DMS153 (cell line): ENCODE measurements around the gene DRGX.

Source experiments
- DNase-seq: peaks from one replicate; lab custom pipeline; 2025; lab: John Stamatoyannopoulos, UW

DRGX gene

DNA sequence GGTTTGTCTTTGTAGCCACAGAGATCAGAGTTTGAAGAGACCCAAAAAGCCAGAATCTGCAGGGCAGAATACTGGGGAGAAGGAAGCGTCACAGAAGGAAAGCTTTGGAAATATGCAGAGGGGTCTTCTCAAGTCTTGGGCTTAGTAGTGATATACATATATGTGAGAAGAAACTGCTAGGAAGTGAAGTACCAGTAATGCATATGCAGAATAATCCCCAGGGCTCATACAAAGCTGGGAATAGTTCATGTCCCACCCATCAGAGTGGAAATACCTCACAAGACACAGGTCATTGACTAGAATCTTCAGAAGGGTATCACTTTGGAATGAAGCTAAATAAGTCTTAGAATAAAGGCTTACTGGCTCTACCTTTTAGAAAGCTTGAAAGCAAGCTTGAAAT is 57.3 kb downstream of the DRGX start:
- no peak for DNase-seq

- DNase-seq, result no peak
Measured at GRCh38 chr10:49335364-49335972, 60.4 kb downstream of the DRGX start.

DNA sequence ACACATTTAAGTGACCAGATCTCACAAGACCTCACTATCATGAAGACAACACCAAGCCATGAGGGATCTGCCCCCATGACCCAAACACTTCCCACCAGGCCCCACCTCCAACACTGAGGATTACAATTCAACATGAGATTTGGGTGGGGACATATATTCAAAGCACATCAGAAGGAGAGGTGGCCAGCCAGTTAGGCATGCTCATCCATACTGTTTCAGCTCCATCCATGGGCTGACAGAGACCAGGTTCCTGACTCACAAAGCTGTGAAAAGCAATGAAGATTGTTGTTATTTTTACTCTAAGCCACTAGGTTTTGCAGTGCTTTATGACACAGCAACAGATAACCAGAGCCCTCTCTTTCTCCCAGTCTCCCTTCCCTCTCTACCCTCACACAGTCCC is 60.9 kb downstream of the DRGX start:
- DNase-seq, result no peak

GRCh38 chr10:49333192-49333591 is 62.7 kb downstream of the DRGX start:
- no peak for DNase-seq

DNA sequence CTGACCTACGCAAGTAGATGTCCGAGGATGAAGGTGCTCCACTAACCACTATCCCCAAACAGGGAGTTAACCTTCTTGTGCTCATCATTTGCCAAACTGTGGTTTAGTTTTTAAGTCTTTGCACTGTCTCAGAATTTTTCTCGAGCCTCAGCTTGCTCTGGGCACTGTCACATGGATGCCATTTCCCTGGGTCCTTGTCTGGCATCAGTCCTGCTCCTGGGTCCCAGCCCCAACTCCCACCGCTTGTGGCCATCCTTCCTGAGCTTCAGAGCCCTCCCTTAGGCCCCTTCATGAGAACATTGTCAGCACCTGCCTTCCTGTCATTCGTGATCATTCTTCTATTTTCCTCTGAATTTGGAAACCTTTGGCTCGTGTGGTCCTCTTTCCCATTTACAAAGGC is 63.1 kb downstream of the DRGX start:
- no peak for DNase-seq

DNA sequence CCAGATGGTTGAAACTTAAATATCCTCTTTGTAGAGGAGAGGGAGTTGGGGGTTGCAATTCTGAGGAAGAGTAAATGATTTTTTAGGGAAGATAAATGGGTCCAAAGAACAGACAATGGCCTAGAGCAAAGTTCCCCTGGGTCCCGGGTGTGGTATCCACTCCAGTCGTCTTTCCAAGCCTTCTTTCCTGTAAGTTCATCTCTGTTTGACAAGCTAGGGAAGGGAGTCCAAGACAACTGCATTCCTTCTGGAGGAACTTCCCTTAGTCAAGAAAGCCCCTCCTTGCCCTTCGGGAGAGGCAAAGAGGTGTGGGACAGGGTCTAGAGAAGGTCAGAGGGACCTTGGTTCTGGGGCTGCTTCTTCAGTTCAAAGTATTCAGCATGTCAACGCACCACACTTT is 63.6 kb downstream of the DRGX start:
- DNase-seq, result no peak

DNA sequence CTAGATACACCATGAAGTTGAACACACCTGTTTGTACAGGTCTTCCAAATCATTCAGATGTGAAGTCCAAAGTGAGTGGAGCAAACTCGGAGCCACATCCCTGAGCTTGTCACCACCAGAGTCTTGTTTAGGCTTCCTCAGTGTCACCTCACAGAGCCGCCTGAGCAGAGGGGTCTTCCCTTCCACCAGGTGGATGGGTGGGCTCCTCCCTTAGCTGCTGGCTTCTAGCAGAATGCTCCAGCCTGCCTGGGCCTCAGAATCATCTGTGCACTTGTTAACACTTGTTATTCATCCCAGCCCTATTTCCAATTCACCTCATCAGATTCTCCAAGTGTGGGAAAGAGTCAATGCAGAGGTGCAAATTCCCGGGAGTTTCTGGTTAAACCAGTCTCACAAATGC is 64.5 kb downstream of the DRGX start:
- no peak for DNase-seq

DNA sequence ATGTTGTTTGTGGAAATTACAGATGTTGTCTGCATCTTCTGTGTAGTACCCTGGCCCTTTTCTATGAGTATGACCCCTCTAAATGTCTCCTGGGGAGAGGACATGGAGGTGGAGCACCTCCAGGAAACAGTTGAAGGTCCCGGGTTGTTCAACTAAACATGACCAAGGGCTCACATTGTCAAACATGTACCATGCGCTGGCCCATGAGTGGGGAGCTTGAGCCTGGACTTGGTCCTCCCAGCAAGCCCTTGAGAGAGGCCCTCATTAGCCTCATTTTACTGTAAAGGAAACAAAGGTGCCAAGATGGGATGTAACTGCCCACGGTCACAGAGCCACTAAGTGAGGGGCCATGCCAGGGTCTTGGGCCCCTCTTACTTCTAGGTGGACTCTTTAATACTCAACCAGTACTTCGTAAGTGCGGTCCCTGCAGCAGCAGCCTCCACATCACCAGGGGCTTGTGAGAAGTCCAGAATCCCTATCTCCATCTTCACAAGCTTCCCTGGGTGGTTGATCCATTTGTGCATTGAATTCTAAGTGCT is 65.7 kb downstream of the DRGX start:
- DNase-seq, result no peak

GRCh38 chr10:49329146-49329505 is 66.8 kb downstream of the DRGX start:
- DNase-seq, result no peak

DNA sequence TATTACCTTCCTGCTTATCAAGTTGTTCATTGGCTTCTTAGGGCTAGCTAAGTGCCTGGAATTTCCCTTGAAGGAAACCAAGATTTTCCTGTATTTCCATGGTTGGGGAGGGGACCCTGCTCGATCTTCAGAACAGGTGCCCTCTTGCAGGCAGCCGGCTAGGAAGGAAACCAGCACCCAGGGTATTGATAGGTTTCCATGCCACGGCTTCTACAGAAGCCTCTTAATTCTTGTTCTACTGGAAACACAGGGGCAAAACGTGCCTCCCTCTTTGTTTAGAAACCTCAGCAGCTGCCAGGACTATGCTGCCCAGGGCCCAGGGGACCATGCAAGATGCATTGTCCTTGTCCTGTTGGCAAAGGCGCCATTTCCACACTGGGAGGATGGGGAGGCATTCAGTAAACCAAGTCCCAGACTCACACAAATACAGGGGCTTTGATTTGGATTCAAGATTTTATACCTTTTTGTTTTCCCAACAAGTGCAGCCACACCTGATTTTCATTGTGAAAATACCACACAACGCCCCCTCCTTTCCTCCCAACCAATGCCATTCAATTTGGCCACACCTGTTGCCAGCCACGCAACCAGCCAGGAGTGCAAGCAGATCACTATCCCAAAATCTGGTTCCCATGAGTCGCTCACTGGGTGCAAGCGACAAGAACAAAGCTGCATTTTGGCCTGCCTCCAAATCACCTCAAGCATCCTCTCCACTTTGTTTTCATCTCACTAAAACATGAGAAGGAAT is 67.3 kb downstream of the DRGX start:
- peak; percentile 7 for DNase-seq

DNA sequence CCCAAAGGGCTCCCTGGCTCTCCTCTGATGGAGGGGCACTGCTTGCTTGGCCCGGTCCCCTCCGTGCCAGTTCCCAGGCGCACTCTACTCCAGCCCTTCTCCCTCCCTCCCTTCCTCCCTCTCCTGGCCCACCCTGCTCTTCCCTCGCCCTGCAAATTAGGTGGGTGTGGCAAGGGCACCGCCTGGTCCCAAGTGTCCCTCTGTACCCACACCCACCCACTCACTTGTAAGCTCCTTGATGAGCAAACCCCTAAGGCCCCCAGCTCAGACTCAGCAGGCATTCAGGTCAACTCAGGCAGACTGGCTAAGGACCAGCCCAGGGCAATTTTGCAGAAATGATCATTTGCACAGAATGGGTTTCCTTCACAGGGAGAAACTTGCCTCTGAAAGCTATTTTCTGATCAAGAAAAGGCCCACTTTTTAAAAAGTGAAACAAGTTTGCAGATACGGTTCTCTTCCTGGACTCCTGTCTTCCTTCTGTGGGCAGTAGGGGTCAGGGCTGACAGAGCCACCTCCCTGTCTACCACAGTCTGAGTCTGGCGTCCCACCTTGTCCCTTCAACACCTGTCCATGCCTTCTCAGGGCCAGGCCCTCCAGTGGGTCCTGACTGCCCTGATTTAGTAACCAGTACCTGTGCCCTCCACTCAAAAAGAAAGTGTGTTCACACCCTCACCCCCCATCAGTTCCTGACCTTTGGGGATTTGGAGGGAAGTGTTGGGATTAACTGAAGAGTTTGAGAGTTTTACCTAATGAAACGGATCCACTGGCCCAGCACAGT is 68.7 kb downstream of the DRGX start:
- no peak for DNase-seq

DNA sequence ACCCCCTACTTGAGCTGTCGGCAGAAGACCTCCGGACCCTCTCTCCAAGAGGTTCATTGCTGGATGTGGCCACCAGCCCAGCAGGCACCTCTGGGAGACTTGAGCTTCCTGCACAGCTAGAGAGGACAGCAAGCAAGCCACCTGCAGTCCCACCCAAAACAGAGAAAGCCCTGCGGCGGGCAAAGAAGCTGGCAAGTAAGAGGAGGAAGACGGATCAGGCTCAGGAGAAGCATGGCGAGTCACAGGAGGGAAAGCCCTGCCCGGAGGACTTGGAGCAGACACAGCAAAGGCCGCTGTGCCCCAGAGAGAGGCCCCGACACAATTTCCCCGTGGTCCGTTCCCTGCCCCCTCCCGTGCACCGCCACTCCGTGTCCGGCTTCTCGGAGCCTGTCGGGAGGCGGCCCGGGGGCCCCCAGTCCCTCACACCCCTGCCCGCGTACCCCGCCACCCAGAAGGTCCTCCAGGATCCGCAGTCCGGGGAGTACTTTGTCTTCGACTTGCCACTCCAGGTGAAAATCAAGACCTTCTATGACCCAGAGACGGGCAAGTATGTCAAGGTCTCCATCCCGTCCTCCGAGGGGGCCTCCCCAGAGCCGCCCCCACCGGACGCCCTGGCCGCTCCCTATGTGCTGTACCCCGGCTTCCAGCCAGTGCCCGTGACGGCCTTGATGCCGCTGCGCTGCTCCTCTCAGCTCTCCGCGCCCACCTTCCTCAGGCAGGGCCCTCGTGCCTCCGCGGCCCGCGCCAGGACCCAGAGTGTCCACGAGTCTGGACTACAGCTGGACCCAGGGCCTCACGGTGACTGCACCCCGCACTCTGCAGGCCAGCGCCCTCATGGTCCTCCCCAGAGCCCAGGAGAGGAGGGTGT is 69.7 kb downstream of the DRGX start:
- DNase-seq, result no peak

GRCh38 chr10:49325131-49325915 is 70.6 kb downstream of the DRGX start:
- DNase-seq, result no peak

DNA sequence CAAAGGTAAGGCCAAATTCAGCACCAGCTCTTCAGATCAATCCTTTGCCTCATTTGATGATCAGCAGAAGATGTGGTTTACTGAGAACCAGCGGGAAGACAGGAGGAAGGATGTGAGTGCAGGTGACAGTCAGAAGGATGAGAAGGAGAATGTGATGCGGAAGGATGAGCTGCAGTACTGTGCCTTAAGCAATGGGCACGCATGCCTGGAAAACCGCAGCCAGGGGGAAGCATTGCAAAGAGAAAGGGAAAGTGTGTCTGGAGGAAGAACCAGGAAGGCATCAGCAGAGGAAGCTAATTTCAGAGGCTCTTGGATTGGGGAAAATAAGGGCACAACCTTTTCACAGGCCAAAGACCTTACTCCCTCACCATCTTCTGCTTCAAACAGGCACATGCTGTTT is 71.2 kb downstream of the DRGX start:
- DNase-seq, result no peak

GRCh38 chr10:49323896-49324270 is 72.0 kb downstream of the DRGX start:
- no peak for DNase-seq

DNA sequence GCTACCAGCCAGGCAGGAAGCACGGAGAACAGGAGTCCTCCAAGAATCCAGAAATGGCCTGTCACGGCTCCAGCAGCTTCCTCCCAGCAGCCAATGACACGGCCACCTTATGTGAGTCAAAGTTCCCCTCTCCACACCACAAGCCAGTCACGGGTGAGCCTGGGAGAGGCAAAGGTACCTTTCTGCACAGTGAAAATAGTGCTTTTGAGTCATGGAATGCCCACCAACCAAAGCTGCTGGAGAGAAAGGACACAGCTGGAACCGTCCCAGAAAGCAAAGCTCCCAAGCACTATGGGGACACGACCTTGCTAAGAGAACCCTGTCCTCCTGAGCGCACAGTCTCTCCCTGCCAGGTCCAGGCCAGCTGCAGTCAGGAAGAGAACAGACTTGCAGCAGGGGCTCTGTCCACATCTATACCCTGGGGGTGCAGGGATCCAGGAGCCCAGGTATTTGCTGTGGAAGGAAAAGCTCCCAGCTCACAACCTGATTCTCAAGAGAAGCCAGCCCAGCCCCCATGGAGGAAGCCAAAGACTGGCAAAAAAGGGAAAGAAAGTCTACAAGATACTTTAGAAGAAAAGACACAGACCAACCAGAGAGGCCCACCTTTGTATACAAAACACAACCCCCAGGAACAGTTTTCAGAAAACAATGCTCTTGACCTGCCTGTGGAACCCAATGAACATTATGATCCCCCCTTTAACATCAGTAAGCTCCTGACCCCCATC is 72.6 kb downstream of the DRGX start:
- DNase-seq, result no peak

DNA sequence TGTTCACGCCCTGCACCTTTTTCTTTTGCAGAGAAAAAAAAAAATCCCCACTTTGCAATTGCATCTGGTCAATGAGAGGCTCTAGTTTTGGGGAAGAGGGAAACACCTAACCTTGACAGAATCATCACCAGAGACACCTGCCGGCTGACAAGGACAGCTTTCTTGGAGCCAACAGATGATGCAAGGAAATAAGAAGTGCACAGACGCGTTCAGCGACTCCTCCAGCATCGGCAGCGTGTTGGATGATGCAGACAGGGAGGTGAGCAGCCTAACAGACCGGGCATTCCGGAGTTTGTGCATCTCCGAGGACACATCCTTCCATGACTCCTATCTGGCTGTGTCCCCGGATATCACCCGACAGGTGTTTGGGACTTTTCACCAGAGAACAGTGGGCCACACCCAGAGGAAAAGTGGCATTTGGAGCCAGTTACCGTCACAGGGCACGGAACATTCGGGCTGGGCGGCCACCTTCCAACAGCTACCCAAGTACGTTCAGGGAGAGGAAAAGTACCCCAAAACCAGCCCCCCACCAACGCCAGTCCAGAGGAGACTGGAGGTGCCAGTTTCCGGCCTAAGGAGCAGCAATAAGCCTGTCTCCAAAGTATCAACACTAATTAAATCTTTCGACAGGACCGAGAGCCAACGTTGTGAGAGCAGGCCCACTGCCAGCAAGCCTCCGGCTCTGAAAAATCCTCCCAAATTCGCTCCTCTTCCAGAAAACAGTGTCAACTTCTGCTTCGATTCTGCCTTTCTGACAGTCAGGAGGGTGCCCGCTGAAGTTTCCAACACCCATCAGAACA is 73.3 kb downstream of the DRGX start:
- DNase-seq, result no peak

DNA sequence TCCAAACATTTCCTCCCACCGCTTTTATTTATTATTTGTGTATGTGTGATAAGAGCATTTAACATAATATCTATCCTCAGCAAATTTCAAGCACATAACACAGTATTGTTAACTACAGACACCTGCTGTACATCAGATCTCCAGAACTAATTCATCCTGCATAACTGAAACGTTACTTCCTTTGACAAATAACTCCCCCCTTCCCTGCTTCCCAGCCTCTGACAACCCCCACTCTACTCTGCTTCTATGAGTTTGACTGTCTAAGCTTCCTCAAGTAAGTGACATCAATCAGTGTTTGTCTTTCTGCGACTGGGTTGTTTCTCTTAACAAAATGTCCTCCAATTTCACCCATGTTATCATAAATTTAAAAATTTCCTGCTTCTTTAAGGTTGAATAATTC is 74.9 kb downstream of the DRGX start:
- no peak for DNase-seq

GRCh38 chr10:49320191-49320590 is 75.7 kb downstream of the DRGX start:
- no peak for DNase-seq

DNA sequence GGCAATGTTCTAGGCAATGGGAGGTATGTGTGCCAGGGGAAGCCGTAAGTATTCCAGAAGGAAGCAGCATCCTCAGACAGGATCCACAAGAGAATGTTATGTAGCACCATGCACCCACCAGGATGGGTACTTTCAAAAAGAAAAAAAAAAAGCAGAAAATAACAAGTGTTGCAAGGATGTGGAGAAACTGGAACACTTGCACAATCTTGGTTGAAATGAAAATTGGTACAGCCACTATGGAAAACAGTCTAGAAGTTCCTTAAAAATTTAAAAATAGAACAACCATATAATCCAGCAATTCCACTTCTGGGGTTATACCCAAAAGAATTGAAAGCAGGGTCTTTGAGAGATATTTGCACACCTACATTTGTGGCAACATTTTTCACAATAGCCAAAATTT is 76.7 kb downstream of the DRGX start:
- no peak for DNase-seq
